Measurements from ENCODE around the gene RAB31. TPM values are rescaled to one million over a fixed set of nuclear protein-coding genes. Genes with fewer than 3 reads are reported as not detected.

The RAB31 gene
- total RNA-seq, 4 donors from 2014 or later, result 17.4 to 76.0 (median 45.0) TPM

GRCh38 chr18:9782073-9782857 lies 74.2 kb downstream of the RAB31 start:
- intact Hi-C loops (cut with DNase I), result no loop called here
- no peak for DNase-seq
- H3K27ac ChIP-seq, result peak overlapping the region; percentile 55 to 76 (median 65)

GRCh38 chr18:9786631-9787030 lies 78.5 kb downstream of the RAB31 start:
- peak overlapping the region in 2 of 4 donors; percentile 49 to 52 for H3K27ac ChIP-seq

More at GRCh38 chr18:9782073-9782857, 74.2 kb downstream of the RAB31 start:
- TF ChIP-seq POLR2A (IDR thresholded peaks at IDR 0.05) (no peak), CTCF (IDR thresholded peaks at IDR 0.05) (no peak)
- no peaks in the 10 kb centered on the region for H3K36me3 ChIP-seq
- no peaks in the 10 kb centered on the region for H3K9me3 ChIP-seq
- no peak overlapping the region for H3K4me3 ChIP-seq
- H3K4me1 ChIP-seq, result peaks cover 4 to 51% (median 21%) of the 10 kb centered on the region in 3 donors
- no peaks in the 10 kb centered on the region for H3K27me3 ChIP-seq
- WGBS, 2 donors, result 69 to 80% methylated on average over 11 of the region's 11 CpGs

GRCh38 chr18:9787036-9787435 lies 78.9 kb downstream of the RAB31 start:
- no peaks in the 10 kb centered on the region for H3K27me3 ChIP-seq
- no peak overlapping the region for H3K4me3 ChIP-seq
- peaks cover 4 to 36% (median 13%) of the 10 kb centered on the region in 3 donors for H3K4me1 ChIP-seq
- H3K27ac ChIP-seq, result peak overlapping the region in 3 of 4 donors; percentile 33 to 52 (median 49)
- H3K36me3 ChIP-seq, result no peaks in the 10 kb centered on the region
- H3K9me3 ChIP-seq, result no peaks in the 10 kb centered on the region
- 45 to 61% methylated on average over 1 of the region's 1 CpG for WGBS, 2 donors
- intact Hi-C loops (cut with DNase I), result no loop called here
- DNase-seq, result no peak
- no peak for TF ChIP-seq POLR2A (IDR thresholded peaks at IDR 0.05)
- TF ChIP-seq CTCF (IDR thresholded peaks at IDR 0.05), result no peak

More at GRCh38 chr18:9786631-9787030, 78.5 kb downstream of the RAB31 start:
- intact Hi-C loops (cut with DNase I), result no loop called here
- Histone ChIP-seq H3K4me3 (no peak overlapping the region), H3K27me3 (no peaks in the 10 kb centered on the region), H3K9me3 (no peaks in the 10 kb centered on the region), H3K4me1 (peaks cover 4 to 40% (median 17%) of the 10 kb centered on the region in 3 donors), H3K36me3 (no peaks in the 10 kb centered on the region)
- WGBS, 2 donors, result 73 to 80% methylated on average over 3 of the region's 3 CpGs
- TF ChIP-seq CTCF (IDR thresholded peaks at IDR 0.05), result no peak
- TF ChIP-seq POLR2A (IDR thresholded peaks at IDR 0.05), result no peak
- no peak for DNase-seq

- WGBS, 2 donors, result 49 to 63% methylated on average over 6 of the region's 6 CpGs
- Histone ChIP-seq H3K36me3 (peaks cover 0 to under 1% (median 0%) of the 10 kb centered on the region in 3 donors), H3K9me3 (no peaks in the 10 kb centered on the region), H3K27ac (peak overlapping the region in 3 of 4 donors; percentile 33 to 52 (median 49)), H3K4me3 (no peak overlapping the region), H3K27me3 (no peaks in the 10 kb centered on the region), H3K4me1 (peaks cover 4 to 30% (median 8%) of the 10 kb centered on the region in 3 donors)
- DNase-seq, result no peak
- TF ChIP-seq CTCF (IDR thresholded peaks at IDR 0.05) (no peak), POLR2A (IDR thresholded peaks at IDR 0.05) (no peak)
- intact Hi-C loops (cut with DNase I), result no loop called here
These were observed 79.6 kb downstream of the RAB31 start for GRCh38 chr18:9787712-9788111.

GRCh38 chr18:9788140-9788539 lies 80.0 kb downstream of the RAB31 start:
- Histone ChIP-seq H3K4me1 (peaks cover 4 to 25% (median 8%) of the 10 kb centered on the region in 3 donors), H3K9me3 (no peaks in the 10 kb centered on the region), H3K27ac (no peak overlapping the region), H3K4me3 (no peak overlapping the region), H3K27me3 (no peaks in the 10 kb centered on the region), H3K36me3 (peaks cover 0 to 5% (median 0%) of the 10 kb centered on the region in 3 donors)
- 41 to 52% methylated on average over 1 of the region's 1 CpG for WGBS, 2 donors
- TF ChIP-seq POLR2A (IDR thresholded peaks at IDR 0.05), result no peak
- no peak for DNase-seq
- intact Hi-C loops (cut with DNase I), result no loop called here
